Lung (tissue), 12 donors: ENCODE results near the gene TGFBRAP1. TPM values are rescaled to one million over a fixed set of nuclear protein-coding genes. Genes with fewer than 3 reads are reported as not detected.
"Not testable (repeated sequence)": the region's sequence is repeated elsewhere in the genome, so short reads cannot be mapped to it uniquely, and the experiment has no call there.

Experiments used
- ATAC-seq: fragments of 200-7000 bp; cut with Tn5 transposase; one replicate; pipeline ENCODE4 v1.9.1; 2020; ENCODE audit warnings: moderate number of reproducible peaks; ENCODE audit not compliant: insufficient read depth, low FRiP score
- DNase-seq, 3 donors: peaks; one replicate each; pipeline ENCODE4 v3.0.0-alpha.2; 2013 to 2017
- H3K27ac ChIP-seq, 2 donors: one replicate each; pipeline ENCODE4 v1.5.1; 2013; ENCODE audit warnings: mild to moderate bottlenecking in 2 of 2, moderate library complexity in 2 of 2, control low read depth in 1 of 2, inconsistent platforms in 1 of 2, low read depth in 1 of 2, low read length in 1 of 2
- H3K27me3 ChIP-seq, 3 donors: one replicate each; pipeline ENCODE4 v1.5.1; 2013; ENCODE audit warnings: low read length in 2 of 3; ENCODE audit not compliant: control insufficient read depth in 3 of 3, insufficient read depth in 3 of 3
- H3K36me3 ChIP-seq, 4 donors: one replicate each; pipeline ENCODE4 v1.5.1; 2013; ENCODE audit warnings: low read length in 4 of 4, mild to moderate bottlenecking in 1 of 4, moderate library complexity in 1 of 4; ENCODE audit not compliant: control insufficient read depth in 4 of 4, insufficient read depth in 4 of 4
- H3K4me1 ChIP-seq, 5 donors: one replicate each; pipeline ENCODE4 v1.5.1; 2013; ENCODE audit warnings: low read length in 5 of 5, mild to moderate bottlenecking in 2 of 5, moderate library complexity in 1 of 5; ENCODE audit not compliant: control insufficient read depth in 5 of 5, insufficient read depth in 5 of 5
- H3K4me3 ChIP-seq: one replicate; pipeline ENCODE4 v1.5.1; 2013; ENCODE audit warnings: mild to moderate bottlenecking, control low read depth, moderate library complexity
- H3K9ac ChIP-seq, 2 donors: one replicate each; pipeline ENCODE4 v1.5.1; 2013; ENCODE audit warnings: low read length in 2 of 2, control low read depth in 1 of 2; ENCODE audit not compliant: insufficient read depth in 1 of 2
- H3K9me3 ChIP-seq, 4 donors: one replicate each; pipeline ENCODE4 v1.5.1; 2013; ENCODE audit warnings: low read length in 3 of 4, mild to moderate bottlenecking in 1 of 4, moderate library complexity in 1 of 4; ENCODE audit not compliant: control insufficient read depth in 4 of 4, insufficient read depth in 3 of 4
- CTCF ChIP-seq: IDR thresholded peaks from 2 replicates; pipeline ENCODE4 v1.5.1; 2012; ENCODE audit warnings: mild to moderate bottlenecking; ENCODE audit errors: control extremely low read depth, extremely low read depth
- WGBS, 2 donors: extraction: QIAGEN DNeasy Blood & Tissue Kit; methylation state at CpG; one replicate each; pipeline ENCODE4 v1.1.7; 2013; 5-methylcytosine and 5-hydroxymethylcytosine counted together
- polyA plus RNA-seq, 2 donors: library from polyadenylated mRNA; stranded (reverse); fragments of 200-250 nt; gene quantifications; one replicate each; pipeline ENCODE4 v1.2.1, GENCODE V29; 2013
- total RNA-seq, 2 donors: library from RNA; depleted of rRNA in 1 of 2; stranded (reverse); fragments of >200 nt in 1 of 2; gene quantifications; one replicate each; pipeline ENCODE4 v1.2.1, GENCODE V29; 2014 to 2021
- donor health status: control.
- donor health status: control.
- donor health status: Bipolar disorder and iron deficiency.
- donor health status: healthy.
- donor health status: DM: yes; HTN: yes; CAD: no.

Gene TGFBRAP1
- total and polyA plus RNA-seq, 4 donors, result 4.0 to 19.7 (median 12.0) TPM

- ATAC-seq (no peak), DNase-seq (peak; percentile 8 to 43 (median 22))
- Histone ChIP-seq H3K4me1 (no peaks in the 10 kb centered on the region), H3K27ac (no peak overlapping the region), H3K27me3 (peaks cover 0 to 16% (median 4%) of the 10 kb centered on the region in 3 donors), H3K4me3 (no peak overlapping the region), H3K9me3 (peaks cover 0 to 2% (median 0%) of the 10 kb centered on the region in 4 donors), H3K36me3 (no peaks in the 10 kb centered on the region), H3K9ac (no peak overlapping the region)
- WGBS, 2 donors, result 69 to 85% methylated on average over 2 of the region's 2 CpGs
- TF ChIP-seq CTCF, result no peak
Observed at GRCh38 chr2:105252271-105252670, 77.3 kb downstream of the TGFBRAP1 start.

- H3K27me3 ChIP-seq, result peaks cover 0 to 13% (median 2%) of the 10 kb centered on the region in 3 donors
- ATAC-seq, H3K9me3 ChIP-seq, H3K4me3 ChIP-seq, H3K9ac ChIP-seq, H3K4me1 ChIP-seq, H3K27ac ChIP-seq, DNase-seq, H3K36me3 ChIP-seq: not testable (repeated sequence)
- 95 to 98% methylated on average over 41 to 43 of the region's 43 CpGs for WGBS, 2 donors
Observed at GRCh38 chr2:105251016-105251648, 78.4 kb downstream of the TGFBRAP1 start.

- H3K27me3 ChIP-seq, result peaks cover 0 to 6% (median 2%) of the 10 kb centered on the region in 3 donors
- no peaks in the 10 kb centered on the region for H3K4me1 ChIP-seq
- TF ChIP-seq CTCF, result no peak
- no peaks in the 10 kb centered on the region for H3K36me3 ChIP-seq
- ATAC-seq, result no peak
- WGBS, 2 donors, result 92% methylated on average over 4 of the region's 4 CpGs
- H3K27ac ChIP-seq, result no peak overlapping the region
- H3K4me3 ChIP-seq, result no peak overlapping the region
- H3K9ac ChIP-seq, result no peak overlapping the region
- no peaks in the 10 kb centered on the region for H3K9me3 ChIP-seq
- no peak for DNase-seq
Observed at GRCh38 chr2:105249891-105250290, 79.6 kb downstream of the TGFBRAP1 start.

- DNase-seq (peak in 1 of 3 donors; percentile 9), ATAC-seq (no peak)
- no peaks in the 10 kb centered on the region for H3K36me3 ChIP-seq
- H3K4me1 ChIP-seq, result no peaks in the 10 kb centered on the region
- H3K27ac ChIP-seq, result no peak overlapping the region
- no peak overlapping the region for H3K4me3 ChIP-seq
- H3K9me3 ChIP-seq, result no peaks in the 10 kb centered on the region
- WGBS, 2 donors, result 76 to 80% methylated on average over 5 of the region's 5 CpGs
- TF ChIP-seq CTCF, result no peak
- H3K9ac ChIP-seq, result no peak overlapping the region
- H3K27me3 ChIP-seq, result peaks cover 0 to 2% (median 2%) of the 10 kb centered on the region in 3 donors
Observed at GRCh38 chr2:105249181-105249580, 80.4 kb downstream of the TGFBRAP1 start.
